Skeletal muscle tissue (tissue), 4 donors: ENCODE data around the gene FLYWCH2. TPM values are rescaled to one million over a fixed set of nuclear protein-coding genes. Genes with fewer than 3 reads are reported as not detected.

ENCODE experiments used
- H3K27ac ChIP-seq: one replicate; pipeline ENCODE4 v1.7.0; 2013; ENCODE audit warnings: mild to moderate bottlenecking, low read depth, low read length, inconsistent platforms
- H3K27me3 ChIP-seq, 3 donors: one replicate each; pipeline ENCODE4 v1.7.0; 2013; ENCODE audit warnings: low read length in 3 of 3; ENCODE audit not compliant: control insufficient read depth in 3 of 3, insufficient read depth in 3 of 3
- H3K36me3 ChIP-seq, 3 donors: one replicate each; pipeline ENCODE4 v1.7.0; 2013; ENCODE audit warnings: low read length in 3 of 3; ENCODE audit not compliant: control insufficient read depth in 3 of 3, insufficient read depth in 3 of 3
- H3K4me1 ChIP-seq, 3 donors: one replicate each; pipeline ENCODE4 v1.7.0; 2013; ENCODE audit warnings: low read length in 3 of 3, mild to moderate bottlenecking in 3 of 3; ENCODE audit not compliant: control insufficient read depth in 3 of 3, insufficient read depth in 3 of 3
- H3K4me3 ChIP-seq, 3 donors: one replicate each; pipeline ENCODE4 v1.7.0; 2013; ENCODE audit warnings: low read length in 3 of 3
- H3K9ac ChIP-seq, 3 donors: one replicate each; pipeline ENCODE4 v1.7.0; 2013; ENCODE audit warnings: low read length in 3 of 3, mild to moderate bottlenecking in 3 of 3, moderate library complexity in 2 of 3, low read depth in 1 of 3
- H3K9me3 ChIP-seq, 3 donors: one replicate each; pipeline ENCODE4 v1.7.0; 2013; ENCODE audit warnings: low read length in 3 of 3; ENCODE audit not compliant: control insufficient read depth in 3 of 3
- total RNA-seq: library from RNA; depleted of rRNA; stranded (reverse); fragments of >200 nt; gene quantifications from one replicate; pipeline ENCODE4 v1.2.3, GENCODE V29; 2014
- donor health status: Osteomylitis.

The FLYWCH2 gene
- total RNA-seq, 1 donor from 2014 or later = 10.4 TPM

- Histone ChIP-seq H3K4me1 (peaks cover 0 to 2% (median 0%) of the 10 kb centered on the region in 3 donors), H3K4me3 (no peak overlapping the region), H3K27ac (no peak overlapping the region), H3K27me3 (peaks cover 33 to 45% (median 39%) of the 10 kb centered on the region in 3 donors), H3K36me3 (no peaks in the 10 kb centered on the region), H3K9me3 (peaks cover 0 to 5% (median 3%) of the 10 kb centered on the region in 3 donors), H3K9ac (no peak overlapping the region)
These were observed 22.0 kb upstream of the FLYWCH2 start for GRCh38 chr16:2860826-2861567.

GRCh38 chr16:2865651-2866050 lies 17.4 kb upstream of the FLYWCH2 start:
- Histone ChIP-seq H3K4me3 (no peak overlapping the region), H3K9me3 (peaks cover 0 to 3% (median 3%) of the 10 kb centered on the region in 3 donors), H3K27me3 (peaks cover 0 to 10% (median 7%) of the 10 kb centered on the region in 3 donors), H3K9ac (no peak overlapping the region), H3K4me1 (peaks cover 3 to 5% (median 4%) of the 10 kb centered on the region in 3 donors), H3K27ac (no peak overlapping the region), H3K36me3 (no peaks in the 10 kb centered on the region)

- Histone ChIP-seq H3K4me1 (peaks cover 3 to 5% (median 4%) of the 10 kb centered on the region in 3 donors), H3K27me3 (peaks cover 0 to 5% (median 0%) of the 10 kb centered on the region in 3 donors), H3K4me3 (no peak overlapping the region), H3K36me3 (no peaks in the 10 kb centered on the region), H3K27ac (no peak overlapping the region), H3K9ac (no peak overlapping the region), H3K9me3 (no peaks in the 10 kb centered on the region)
These were observed 16.6 kb upstream of the FLYWCH2 start for GRCh38 chr16:2866431-2866830.

DNA sequence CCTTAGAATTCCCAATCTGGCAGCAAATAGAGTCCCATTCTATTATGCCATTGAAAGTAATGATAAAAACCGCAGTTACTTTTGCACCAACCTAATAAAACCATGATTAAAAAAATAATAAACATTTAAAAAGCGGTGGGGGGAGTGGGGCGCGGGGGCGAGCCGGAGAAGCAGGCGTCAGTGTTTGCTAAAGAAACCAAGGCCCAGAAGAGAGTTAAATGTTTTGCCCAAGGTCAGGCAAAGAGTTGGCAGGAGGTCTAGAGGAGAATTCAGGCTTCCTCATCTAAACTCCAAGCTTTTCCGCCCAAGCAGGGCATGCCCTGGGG lies 15.4 kb upstream of the FLYWCH2 start:
- H3K9me3 ChIP-seq = no peaks in the 10 kb centered on the region
- H3K4me1 ChIP-seq = peaks cover 3 to 7% (median 5%) of the 10 kb centered on the region in 3 donors
- H3K9ac ChIP-seq = peak overlapping the region; percentile 73 to 94 (median 91)
- H3K27me3 ChIP-seq = peaks cover 0 to 5% (median 0%) of the 10 kb centered on the region in 3 donors
- no peaks in the 10 kb centered on the region for H3K36me3 ChIP-seq
- H3K4me3 ChIP-seq = peak overlapping the region; percentile 67 to 89 (median 87)
- H3K27ac ChIP-seq = peak overlapping the region; percentile 93

- Histone ChIP-seq H3K36me3 (no peaks in the 10 kb centered on the region), H3K27me3 (peaks cover 0 to 5% (median 0%) of the 10 kb centered on the region in 3 donors), H3K4me3 (peak overlapping the region; percentile 67 to 89 (median 87)), H3K27ac (peak overlapping the region; percentile 93), H3K9me3 (no peaks in the 10 kb centered on the region), H3K4me1 (peaks cover 3 to 10% (median 9%) of the 10 kb centered on the region in 3 donors), H3K9ac (peak overlapping the region; percentile 82 to 94 (median 91))
These were observed 14.8 kb upstream of the FLYWCH2 start for GRCh38 chr16:2867987-2868789.

DNA sequence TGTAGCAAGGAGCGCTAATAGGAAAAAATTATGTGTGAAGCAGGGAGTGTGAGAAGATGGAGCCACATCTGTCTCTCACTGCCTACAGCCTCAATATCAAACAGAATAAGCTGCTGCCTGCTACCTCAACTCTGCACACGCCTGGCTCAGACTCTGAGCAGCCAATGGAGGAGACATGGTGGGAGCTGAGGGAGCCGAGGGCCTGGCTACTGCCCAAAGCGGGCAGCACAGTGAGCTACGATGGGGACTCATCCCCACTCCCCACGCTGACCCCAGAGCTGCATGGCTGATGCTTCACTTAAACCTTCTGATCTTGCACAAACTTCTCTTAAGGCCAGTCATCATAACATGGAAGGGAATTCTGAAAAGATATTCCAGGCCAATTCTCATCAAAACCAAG lies 11.1 kb upstream of the FLYWCH2 start:
- Histone ChIP-seq H3K9me3 (no peaks in the 10 kb centered on the region), H3K27ac (no peak overlapping the region), H3K27me3 (no peaks in the 10 kb centered on the region)

DNA sequence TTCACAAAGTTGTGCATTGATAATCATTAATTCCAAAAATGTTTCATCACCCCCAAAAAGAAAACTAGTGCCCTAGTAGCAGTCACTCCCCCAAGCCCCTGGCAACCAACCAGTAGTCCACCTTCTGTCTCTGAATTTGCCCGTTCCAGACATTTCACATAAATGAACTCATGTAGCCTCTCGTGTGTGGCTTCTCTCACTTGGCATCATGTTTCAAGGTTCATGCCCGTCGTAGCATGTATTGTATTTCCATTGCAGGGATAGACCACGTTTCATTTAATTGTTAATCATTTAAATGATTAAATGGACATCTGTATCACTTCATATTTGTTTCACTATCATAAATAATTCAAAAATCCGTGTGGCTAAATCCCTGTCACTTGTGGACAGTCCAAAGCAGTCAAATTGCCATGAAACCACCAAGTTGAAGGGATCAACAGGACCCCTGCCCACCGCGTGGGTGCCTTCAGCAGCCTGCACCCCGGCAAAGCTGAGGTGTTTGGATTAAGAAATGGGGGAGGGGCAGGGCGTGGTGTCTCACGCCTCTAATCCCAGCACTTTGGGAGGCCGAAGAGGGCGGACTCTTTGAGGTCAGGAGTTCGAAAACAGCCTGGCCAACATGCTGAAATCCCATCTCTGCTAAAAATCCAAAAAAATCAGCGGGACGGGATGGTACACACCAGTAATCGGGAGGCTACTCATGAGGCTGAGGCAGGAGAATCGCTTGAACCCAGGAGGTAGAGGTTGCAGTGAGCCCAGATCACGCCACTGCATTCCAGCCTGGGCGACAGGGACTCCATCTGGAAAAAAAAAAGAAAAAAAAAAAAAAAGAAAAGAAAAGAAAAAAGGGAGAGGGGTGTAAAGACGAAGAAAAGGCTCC lies 8.7 kb upstream of the FLYWCH2 start:
- no peaks in the 10 kb centered on the region for H3K27me3 ChIP-seq
- H3K4me1 ChIP-seq = peaks cover 9 to 14% (median 11%) of the 10 kb centered on the region in 3 donors
- H3K9ac ChIP-seq = peak overlapping the region in 2 of 3 donors; percentile 14 to 40
- no peaks in the 10 kb centered on the region for H3K36me3 ChIP-seq
- H3K27ac ChIP-seq = no peak overlapping the region
- no peaks in the 10 kb centered on the region for H3K9me3 ChIP-seq
- H3K4me3 ChIP-seq = no peak overlapping the region

More for the DNA sequence above, 11.1 kb upstream of the FLYWCH2 start:
- H3K36me3 ChIP-seq = no peaks in the 10 kb centered on the region
- no peak overlapping the region for H3K9ac ChIP-seq
- no peak overlapping the region for H3K4me3 ChIP-seq
- H3K4me1 ChIP-seq = peaks cover 14 to 18% (median 15%) of the 10 kb centered on the region in 3 donors

GRCh38 chr16:2874912-2875362 lies 8.1 kb upstream of the FLYWCH2 start:
- no peak overlapping the region for H3K4me3 ChIP-seq
- H3K27me3 ChIP-seq = no peaks in the 10 kb centered on the region
- H3K27ac ChIP-seq = no peak overlapping the region
- H3K9ac ChIP-seq = peak overlapping the region in 2 of 3 donors; percentile 14 to 40
- H3K9me3 ChIP-seq = no peaks in the 10 kb centered on the region
- peaks cover 9 to 14% (median 11%) of the 10 kb centered on the region in 3 donors for H3K4me1 ChIP-seq
- H3K36me3 ChIP-seq = no peaks in the 10 kb centered on the region

DNA sequence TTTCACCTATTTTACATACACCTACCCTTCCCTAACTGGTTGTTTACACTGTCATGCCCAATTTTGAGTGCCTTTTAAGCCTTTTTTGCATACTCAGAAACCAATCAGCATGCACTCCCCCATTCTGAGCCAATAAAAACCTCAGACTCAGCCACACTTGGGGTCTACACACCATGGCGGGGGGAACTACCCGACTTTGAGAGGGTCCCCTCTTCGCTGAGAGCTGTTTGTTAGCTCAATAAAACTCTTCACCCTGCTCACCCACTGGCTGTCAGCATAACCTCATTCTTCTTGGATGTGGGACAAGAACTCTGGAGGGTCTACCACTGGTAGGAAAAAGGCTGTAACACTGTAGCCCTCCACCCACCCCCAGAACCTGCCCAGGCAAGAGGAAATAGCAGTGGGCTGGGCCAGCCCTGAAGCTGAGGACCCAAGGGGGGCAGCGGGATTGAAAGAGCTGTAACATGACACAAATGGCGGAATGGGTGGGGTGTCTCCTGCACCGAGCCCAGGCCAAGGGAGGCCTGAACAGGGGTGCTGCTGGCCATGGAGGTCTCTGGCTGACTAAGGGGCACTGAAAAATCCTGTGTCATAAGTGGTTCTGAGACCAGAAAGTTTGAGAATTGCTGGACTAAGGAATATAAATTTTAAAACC lies 3.0 kb upstream of the FLYWCH2 start:
- H3K36me3 ChIP-seq = no peaks in the 10 kb centered on the region
- no peak overlapping the region for H3K4me3 ChIP-seq
- no peak overlapping the region for H3K9ac ChIP-seq
- no peak overlapping the region for H3K27ac ChIP-seq
- H3K9me3 ChIP-seq = no peaks in the 10 kb centered on the region
- H3K27me3 ChIP-seq = no peaks in the 10 kb centered on the region
- peaks cover 7 to 9% (median 7%) of the 10 kb centered on the region in 3 donors for H3K4me1 ChIP-seq
